ENCODE results near the gene PKD1L1. TPM values are rescaled to one million over a fixed set of nuclear protein-coding genes. Genes with fewer than 3 reads are reported as not detected.
A peak's percentile ranks its signal among the peaks of the same experiment; 100 is the strongest.

The PKD1L1 gene
- polyA plus RNA-seq, 6 donors from 2014 or later, result 0.05 to 0.30 (median 0.15) TPM; not detected in 3

DNA sequence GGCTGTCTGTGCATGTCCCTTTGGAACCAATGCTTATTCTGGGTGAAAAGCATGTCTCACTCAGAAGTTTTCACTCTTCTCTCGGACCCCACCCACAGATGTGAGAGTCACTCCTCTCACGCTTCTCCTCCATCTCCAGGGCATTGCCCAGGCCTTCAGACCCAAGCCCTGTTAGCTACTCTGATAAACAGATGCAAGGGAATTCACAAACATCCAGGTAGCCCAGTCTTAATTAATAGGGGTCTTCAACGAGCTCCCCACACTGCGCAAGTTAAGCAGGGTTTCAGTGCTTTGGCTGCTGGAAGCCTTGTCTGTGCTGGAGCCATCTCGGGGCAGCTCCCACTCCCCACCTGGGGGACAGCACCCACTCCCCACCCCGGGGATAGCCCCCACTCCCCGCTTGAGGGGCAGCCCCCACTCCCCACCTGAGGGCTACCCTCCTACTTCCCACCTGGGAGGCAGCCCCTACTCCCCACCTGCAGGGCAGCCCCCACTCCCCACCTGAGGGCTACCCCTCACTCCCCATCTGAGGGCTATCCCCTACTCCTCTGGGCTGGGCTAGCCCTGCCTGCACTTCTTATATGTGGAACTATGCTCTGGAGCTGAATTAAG is 8.7 kb downstream of the PKD1L1 start:
- H3K27ac Mint-ChIP-seq, result peak overlapping the region in 1 of 6 donors; percentile 42
- ATAC-seq (ENCODE audit: low read depth in 2 of 2) (no peak), DNase-seq (no peak)
- H3K4me3 Mint-ChIP-seq, result no peak overlapping the region
- H3K9me3 Mint-ChIP-seq, result no peaks in the 10 kb centered on the region
- H3K4me1 Mint-ChIP-seq, result peaks cover 23 to 35% (median 27%) of the 10 kb centered on the region in 3 donors
- H3K36me3 Mint-ChIP-seq, result no peaks in the 10 kb centered on the region
- no peaks in the 10 kb centered on the region for H3K27me3 Mint-ChIP-seq

DNA sequence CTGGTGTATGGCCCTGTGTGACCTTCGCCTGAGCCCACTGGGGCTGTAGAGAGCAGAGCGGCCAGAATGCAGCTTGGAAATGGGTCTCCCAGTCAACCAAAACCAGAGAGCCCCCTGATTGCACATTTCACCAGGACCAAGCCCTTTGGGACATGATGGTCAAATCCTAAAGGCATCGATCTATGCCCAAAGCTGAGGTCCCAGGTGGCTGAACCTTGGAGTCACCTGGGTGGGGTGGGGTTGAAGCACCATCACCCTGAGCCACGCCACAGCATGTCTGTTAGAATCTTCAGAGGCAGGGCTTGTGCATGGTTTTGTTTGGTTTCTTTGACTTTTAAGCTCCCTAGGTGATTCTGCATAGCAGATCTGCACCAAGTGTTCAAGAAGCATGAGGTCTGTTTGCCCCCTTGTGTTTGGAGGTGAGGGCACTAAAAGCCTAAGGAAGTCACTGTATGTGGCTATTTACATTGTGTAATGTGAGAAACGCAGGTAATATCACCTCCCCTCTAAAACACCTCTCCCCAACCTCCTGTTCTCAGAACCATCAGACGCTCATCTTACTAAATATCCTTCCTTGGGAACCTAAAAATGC is 9.6 kb downstream of the PKD1L1 start:
- DNase-seq (no peak), ATAC-seq (ENCODE audit: low read depth in 2 of 2) (no peak)
- Mint-ChIP-seq H3K4me3 (peak overlapping the region in 2 of 8 donors; percentile 15 to 16), H3K36me3 (no peaks in the 10 kb centered on the region), H3K4me1 (peaks cover 23 to 35% (median 27%) of the 10 kb centered on the region in 3 donors), H3K27me3 (no peaks in the 10 kb centered on the region), H3K27ac (peak overlapping the region in 2 of 6 donors; percentile 62 to 72), H3K9me3 (no peaks in the 10 kb centered on the region)

DNA sequence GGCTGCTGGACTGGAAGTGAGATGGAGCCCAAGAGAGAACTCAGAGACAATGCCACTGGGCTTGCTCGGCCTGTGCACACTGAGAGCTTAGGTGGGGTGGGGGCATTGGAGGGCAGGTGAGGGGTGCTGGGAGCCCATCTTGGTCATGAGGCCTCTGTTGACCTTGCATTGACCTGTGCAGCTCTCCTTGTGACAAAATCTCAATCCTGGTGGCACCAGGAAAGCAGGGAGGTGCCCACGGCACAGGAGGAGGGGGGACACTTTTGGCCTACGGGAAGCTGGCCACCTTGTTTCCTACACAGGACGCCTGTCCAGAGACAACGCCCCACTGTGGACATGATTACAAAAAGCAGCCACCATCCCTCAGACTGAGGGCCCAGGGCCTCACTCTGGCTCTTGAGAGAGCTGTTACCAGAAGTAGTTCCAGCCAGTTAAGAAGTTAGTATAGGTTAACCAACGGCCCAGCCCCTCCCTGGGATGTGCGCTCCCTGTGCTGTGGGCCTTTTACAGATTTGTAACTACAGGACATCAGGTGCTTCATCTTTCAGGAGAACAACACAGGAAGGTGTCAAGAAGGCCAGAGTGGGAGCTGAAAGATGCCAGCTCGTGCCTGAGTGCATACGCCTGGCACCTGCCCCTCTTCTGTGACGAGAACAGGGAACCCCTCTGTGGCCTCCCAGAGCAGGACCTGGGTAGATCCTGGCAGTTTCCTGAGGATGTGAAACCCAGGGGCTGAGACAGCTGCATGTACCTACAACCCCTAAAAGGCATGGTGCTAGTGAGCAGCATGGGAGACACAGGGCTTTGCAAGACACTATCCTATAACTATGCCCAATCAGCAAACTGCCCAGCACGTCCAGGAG is 10.3 kb downstream of the PKD1L1 start:
- ATAC-seq (ENCODE audit: low read depth in 2 of 2) (peak; percentile 46 to 56), DNase-seq (peak; percentile 38)
- Mint-ChIP-seq H3K4me1 (peaks cover 23 to 35% (median 27%) of the 10 kb centered on the region in 3 donors), H3K36me3 (no peaks in the 10 kb centered on the region), H3K4me3 (peak overlapping the region; percentile 11 to 88 (median 82)), H3K9me3 (no peaks in the 10 kb centered on the region), H3K27me3 (no peaks in the 10 kb centered on the region), H3K27ac (peak overlapping the region; percentile 39 to 97 (median 88))

DNA sequence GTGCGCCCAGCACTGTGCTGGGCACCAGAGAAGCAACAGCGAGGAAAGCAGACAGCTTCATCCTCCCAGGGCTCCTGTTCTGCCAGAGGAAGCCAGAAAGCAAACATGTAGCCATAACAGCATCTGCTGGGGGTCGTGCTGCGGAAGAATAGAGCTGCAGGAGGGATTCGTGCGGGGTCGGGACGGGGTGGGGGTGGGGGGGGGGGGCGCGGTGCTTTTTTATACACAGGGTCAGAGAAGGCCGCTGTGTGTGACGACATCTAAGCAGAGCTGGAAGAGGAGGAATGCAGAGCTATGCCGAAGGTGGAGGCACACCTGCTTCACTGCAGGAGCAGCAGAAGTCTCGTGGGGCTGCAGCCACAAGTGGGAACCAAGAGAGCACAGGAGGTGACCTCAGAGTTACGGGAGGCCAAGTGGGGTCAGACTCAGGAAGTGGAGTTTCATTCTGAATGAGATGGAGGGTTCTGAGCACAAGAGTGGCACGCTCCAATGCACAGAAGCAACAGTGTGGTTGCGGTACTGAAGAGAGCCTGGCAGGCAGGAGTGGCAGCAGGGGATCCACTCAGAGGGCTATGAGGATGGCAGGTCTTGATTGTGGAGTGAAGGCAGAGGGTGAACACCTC is 11.1 kb downstream of the PKD1L1 start:
- no peaks in the 10 kb centered on the region for H3K9me3 Mint-ChIP-seq
- no peaks in the 10 kb centered on the region for H3K27me3 Mint-ChIP-seq
- ATAC-seq (ENCODE audit: low read depth in 2 of 2), result peak; percentile 89 to 92
- H3K36me3 Mint-ChIP-seq, result no peaks in the 10 kb centered on the region
- DNase-seq, result peak; percentile 58
- H3K4me3 Mint-ChIP-seq, result peak overlapping the region; percentile 11 to 88 (median 82)
- H3K4me1 Mint-ChIP-seq, result peaks cover 23 to 35% (median 27%) of the 10 kb centered on the region in 3 donors
- H3K27ac Mint-ChIP-seq, result peak overlapping the region; percentile 39 to 97 (median 88)

DNA sequence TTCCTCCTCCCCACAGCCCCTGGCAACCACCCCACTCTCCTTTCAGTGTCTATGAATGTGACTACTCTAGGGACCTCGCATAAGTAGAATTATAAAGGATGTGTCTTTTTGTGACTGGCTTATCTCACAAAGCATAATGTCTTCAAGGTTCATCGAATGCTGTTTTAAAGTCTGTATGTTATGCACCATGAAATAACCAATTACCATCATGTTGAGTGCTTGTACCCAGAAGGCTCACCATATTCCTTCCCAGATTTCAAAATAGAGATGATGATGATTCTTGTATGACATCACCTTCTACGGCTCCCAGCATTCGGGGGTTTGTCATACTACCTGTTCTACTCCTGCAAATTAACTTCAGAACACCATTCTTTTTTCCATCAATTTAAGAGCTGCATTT is 11.9 kb downstream of the PKD1L1 start:
- Mint-ChIP-seq H3K36me3 (no peaks in the 10 kb centered on the region), H3K27ac (peak overlapping the region in 1 of 6 donors; percentile 28), H3K4me1 (peaks cover 23 to 35% (median 27%) of the 10 kb centered on the region in 3 donors), H3K4me3 (peak overlapping the region in 3 of 8 donors; percentile 18 to 81 (median 70)), H3K9me3 (no peaks in the 10 kb centered on the region), H3K27me3 (no peaks in the 10 kb centered on the region)
- ATAC-seq (ENCODE audit: low read depth in 2 of 2) (no peak), DNase-seq (no peak)

GRCh38 chr7:47935336-47935735 is 12.9 kb downstream of the PKD1L1 start:
- DNase-seq, result no peak
- Mint-ChIP-seq H3K4me3 (no peak overlapping the region), H3K36me3 (no peaks in the 10 kb centered on the region), H3K27me3 (no peaks in the 10 kb centered on the region), H3K4me1 (peaks cover 23 to 35% (median 27%) of the 10 kb centered on the region in 3 donors), H3K9me3 (no peaks in the 10 kb centered on the region), H3K27ac (no peak overlapping the region)
- ATAC-seq (ENCODE audit: low read depth in 2 of 2), result no peak

GRCh38 chr7:47934831-47935230 is 13.4 kb downstream of the PKD1L1 start:
- no peaks in the 10 kb centered on the region for H3K9me3 Mint-ChIP-seq
- H3K4me1 Mint-ChIP-seq, result peaks cover 23 to 33% (median 27%) of the 10 kb centered on the region in 3 donors
- H3K36me3 Mint-ChIP-seq, result no peaks in the 10 kb centered on the region
- ATAC-seq (ENCODE audit: low read depth in 2 of 2) (no peak), DNase-seq (no peak)
- H3K27ac Mint-ChIP-seq, result no peak overlapping the region
- no peak overlapping the region for H3K4me3 Mint-ChIP-seq
- H3K27me3 Mint-ChIP-seq, result no peaks in the 10 kb centered on the region

DNA sequence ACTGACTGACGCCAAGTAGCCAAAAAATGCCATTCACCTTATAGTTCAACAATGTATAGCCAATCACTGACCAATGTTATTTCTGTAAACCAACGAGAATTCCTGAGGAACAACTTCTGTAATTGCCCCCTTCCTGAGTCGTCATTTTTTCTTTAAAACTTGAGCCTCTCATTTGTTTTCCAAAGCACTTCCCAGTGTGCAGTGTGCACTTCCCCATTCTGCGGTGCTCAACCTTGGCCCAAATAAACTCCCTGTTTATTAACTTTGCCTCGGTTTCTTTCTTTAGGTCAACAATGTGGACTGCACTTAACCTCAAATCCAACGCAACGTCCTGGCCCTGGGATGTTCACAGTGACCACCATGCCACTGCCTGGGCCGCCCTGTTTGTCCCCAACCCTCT is 15.1 kb downstream of the PKD1L1 start:
- DNase-seq (no peak), ATAC-seq (ENCODE audit: low read depth in 2 of 2) (no peak)
- H3K4me1 Mint-ChIP-seq, result peaks cover 25 to 38% (median 25%) of the 10 kb centered on the region in 3 donors
- no peak overlapping the region for H3K4me3 Mint-ChIP-seq
- H3K27me3 Mint-ChIP-seq, result no peaks in the 10 kb centered on the region
- H3K27ac Mint-ChIP-seq, result no peak overlapping the region
- H3K9me3 Mint-ChIP-seq, result no peaks in the 10 kb centered on the region
- peaks cover 0 to 4% of the 10 kb centered on the region in 2 donors for H3K36me3 Mint-ChIP-seq

- DNase-seq, result no peak
- no peak overlapping the region for H3K27ac Mint-ChIP-seq
- no peak for ATAC-seq (ENCODE audit: low read depth in 2 of 2)
- H3K4me3 Mint-ChIP-seq, result no peak overlapping the region
- H3K9me3 Mint-ChIP-seq, result no peaks in the 10 kb centered on the region
- peaks cover 18 to 37% (median 21%) of the 10 kb centered on the region in 3 donors for H3K4me1 Mint-ChIP-seq
- H3K36me3 Mint-ChIP-seq, result peaks cover 0 to 4% of the 10 kb centered on the region in 2 donors
- H3K27me3 Mint-ChIP-seq, result no peaks in the 10 kb centered on the region
Measured at GRCh38 chr7:47932466-47933037, 15.7 kb downstream of the PKD1L1 start.

GRCh38 chr7:47932016-47932415 is 16.2 kb downstream of the PKD1L1 start:
- Mint-ChIP-seq H3K4me3 (no peak overlapping the region), H3K27me3 (no peaks in the 10 kb centered on the region), H3K27ac (no peak overlapping the region), H3K9me3 (no peaks in the 10 kb centered on the region), H3K36me3 (peaks cover 0 to 4% of the 10 kb centered on the region in 2 donors), H3K4me1 (peaks cover 13 to 32% (median 16%) of the 10 kb centered on the region in 3 donors)
- DNase-seq, result no peak
- ATAC-seq (ENCODE audit: low read depth in 2 of 2), result no peak

- no peak overlapping the region for H3K4me3 Mint-ChIP-seq
- peaks cover 0 to 6% of the 10 kb centered on the region in 2 donors for H3K36me3 Mint-ChIP-seq
- peaks cover 6 to 24% (median 9%) of the 10 kb centered on the region in 3 donors for H3K4me1 Mint-ChIP-seq
- peaks cover 0 to 6% (median under 1%) of the 10 kb centered on the region in 7 donors for H3K9me3 Mint-ChIP-seq
- H3K27ac Mint-ChIP-seq, result no peak overlapping the region
- ATAC-seq (ENCODE audit: low read depth in 2 of 2), result no peak
- DNase-seq, result no peak
- no peaks in the 10 kb centered on the region for H3K27me3 Mint-ChIP-seq
Measured at GRCh38 chr7:47931005-47932004, 17.0 kb downstream of the PKD1L1 start.

DNA sequence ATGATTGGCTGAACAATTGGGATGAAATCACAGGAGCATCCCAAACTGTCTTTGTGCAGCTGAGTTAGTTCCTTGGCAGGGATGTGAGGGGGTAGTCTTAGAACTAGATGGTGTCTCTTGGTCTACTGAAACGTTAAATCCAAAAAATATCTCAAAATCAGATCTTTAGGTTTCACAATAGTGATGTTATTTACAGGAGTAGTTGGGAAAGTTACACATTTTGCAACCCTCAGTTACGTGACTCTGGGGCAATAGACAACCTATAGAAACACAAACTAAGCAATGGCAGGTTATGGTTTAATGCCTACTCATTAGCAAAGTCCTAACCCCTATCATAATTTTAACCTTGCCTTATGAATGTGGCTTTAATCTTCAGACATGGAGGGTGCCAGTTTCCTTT is 24.0 kb downstream of the PKD1L1 start:
- no peak for DNase-seq
- no peak for ATAC-seq (ENCODE audit: low read depth in 2 of 2)
- H3K4me1 Mint-ChIP-seq, result peaks cover 4 to 16% (median 5%) of the 10 kb centered on the region in 3 donors
- H3K9me3 Mint-ChIP-seq, result peaks cover 0 to 21% (median 16%) of the 10 kb centered on the region in 7 donors
- H3K4me3 Mint-ChIP-seq, result no peak overlapping the region
- H3K27me3 Mint-ChIP-seq, result no peaks in the 10 kb centered on the region
- peaks cover 10 to 12% of the 10 kb centered on the region in 2 donors for H3K36me3 Mint-ChIP-seq
- H3K27ac Mint-ChIP-seq, result no peak overlapping the region
